Bone marrow (tissue), 2 donors: ENCODE measurements around the gene ERCC2.
"Not testable (repeated sequence)": the region's sequence is repeated elsewhere in the genome, so short reads cannot be mapped to it uniquely, and the experiment has no call there.

Source experiments
- DNase-seq, 2 donors: peaks; one replicate each; lab custom pipeline; 2025; lab: John Stamatoyannopoulos, UW

The ERCC2 gene

DNA sequence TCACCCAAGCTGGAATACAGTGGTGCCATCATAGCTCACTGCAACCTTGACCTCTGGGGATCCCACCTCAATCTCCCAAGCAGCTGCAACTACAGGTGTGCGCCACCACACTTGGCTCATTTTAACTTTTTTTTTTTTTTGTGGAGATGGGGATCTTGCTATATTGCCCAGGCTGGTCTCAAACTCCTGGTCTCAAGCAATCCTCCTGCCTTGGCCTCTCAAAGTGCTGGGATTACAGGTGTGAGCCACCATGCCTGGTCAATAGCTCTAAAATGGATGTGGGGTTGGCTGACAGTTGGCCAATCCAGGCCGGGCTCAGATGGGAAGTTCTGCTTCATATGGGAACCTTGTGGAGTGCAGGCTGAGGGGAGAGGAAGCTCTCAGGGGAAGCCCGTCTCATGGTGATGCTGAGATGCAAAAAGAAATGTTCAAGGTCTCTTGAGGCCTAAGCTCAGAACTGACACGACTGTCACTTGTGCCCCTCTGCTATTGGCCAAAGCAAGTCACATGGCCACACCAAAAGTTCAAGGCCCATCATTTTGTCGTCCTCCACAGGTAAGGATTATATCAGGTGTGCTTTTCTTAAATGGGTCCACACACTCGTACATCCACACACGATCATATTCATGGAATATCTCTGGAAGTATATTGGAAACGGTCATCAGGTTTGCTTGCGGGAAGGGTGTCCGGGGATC lies 36.6 kb downstream of the ERCC2 start:
- no peak for DNase-seq

DNA sequence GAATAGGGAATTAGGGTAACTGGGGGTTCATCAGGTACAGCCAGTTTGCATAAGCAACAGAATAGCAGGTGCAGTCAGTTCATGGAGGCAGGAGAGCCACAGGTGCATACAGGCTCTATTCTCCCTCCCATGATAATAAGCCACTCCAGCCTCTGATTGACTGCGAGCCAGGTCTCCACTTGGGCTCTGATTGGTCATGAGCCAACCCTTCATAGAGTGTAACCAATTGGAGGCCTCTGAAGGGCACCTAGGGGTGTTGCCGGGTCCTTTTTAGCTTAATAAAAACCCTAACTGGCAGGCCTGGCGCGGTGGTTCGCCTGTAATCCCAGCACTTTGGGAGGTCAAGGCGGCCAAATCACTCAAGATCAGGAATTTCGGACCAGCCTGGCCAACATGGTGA lies 39.0 kb downstream of the ERCC2 start:
- DNase-seq, result no peak

DNA sequence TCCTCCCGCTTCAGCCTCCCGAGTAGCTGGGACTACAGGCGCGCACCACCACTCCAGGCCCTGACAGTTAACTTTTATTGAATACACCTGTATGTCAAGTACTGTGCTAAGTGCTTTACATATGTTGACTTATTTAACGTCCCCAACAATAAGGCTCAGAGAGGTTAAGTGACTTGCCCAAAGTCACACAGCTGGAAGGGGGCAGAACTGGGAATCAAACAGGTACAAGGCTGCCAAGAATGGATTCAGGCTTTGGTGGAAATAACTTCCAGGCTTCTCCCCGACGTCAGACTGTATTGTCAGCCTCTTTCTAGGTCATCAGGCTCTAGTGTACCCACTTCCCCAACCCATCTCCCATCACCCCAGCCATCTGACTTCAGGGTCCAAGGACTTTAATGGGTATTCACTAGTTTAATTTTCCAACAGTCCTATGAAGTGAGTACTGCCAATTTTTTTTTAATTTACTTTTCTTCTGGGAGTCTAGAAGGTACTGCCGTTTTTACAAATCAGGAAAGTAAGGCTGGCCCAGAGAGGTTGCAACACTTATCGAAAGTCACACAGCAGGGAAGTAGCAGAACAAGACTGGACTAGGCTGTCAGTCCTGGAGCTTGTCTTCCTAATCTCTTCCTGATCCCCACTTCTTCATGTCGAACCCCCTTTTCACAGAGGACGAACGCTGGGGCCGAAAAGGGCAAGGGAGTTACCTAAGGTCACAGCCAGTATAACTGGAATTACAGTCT lies 42.8 kb downstream of the ERCC2 start:
- no peak for DNase-seq

DNA sequence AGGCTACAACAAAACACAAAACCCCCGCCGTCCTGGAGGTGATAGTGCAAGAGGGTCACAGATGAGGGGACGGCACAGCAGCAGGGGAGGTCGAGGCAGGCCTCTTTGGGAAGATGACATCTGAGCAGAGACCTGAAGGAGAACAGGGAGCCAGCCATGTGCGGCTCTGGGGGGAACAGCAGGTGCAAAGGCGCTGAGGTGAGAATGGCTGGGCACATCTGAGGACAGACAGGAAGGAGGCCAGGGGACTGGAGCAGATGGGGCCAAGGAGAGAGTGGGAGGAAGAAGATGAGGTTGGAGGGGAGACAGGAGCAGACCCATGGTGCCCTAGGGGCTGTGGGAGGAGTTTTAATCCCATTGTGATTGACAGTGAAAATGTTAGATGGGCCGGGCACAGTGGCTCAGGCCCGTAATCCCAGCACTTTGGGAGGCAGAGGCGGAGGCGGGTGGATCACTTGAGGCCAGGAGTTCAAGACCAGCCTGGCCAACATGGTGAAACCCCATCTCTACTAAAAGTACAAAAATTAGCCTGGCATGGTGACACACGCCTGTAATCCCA lies 45.9 kb downstream of the ERCC2 start:
- DNase-seq, result no peak

DNA sequence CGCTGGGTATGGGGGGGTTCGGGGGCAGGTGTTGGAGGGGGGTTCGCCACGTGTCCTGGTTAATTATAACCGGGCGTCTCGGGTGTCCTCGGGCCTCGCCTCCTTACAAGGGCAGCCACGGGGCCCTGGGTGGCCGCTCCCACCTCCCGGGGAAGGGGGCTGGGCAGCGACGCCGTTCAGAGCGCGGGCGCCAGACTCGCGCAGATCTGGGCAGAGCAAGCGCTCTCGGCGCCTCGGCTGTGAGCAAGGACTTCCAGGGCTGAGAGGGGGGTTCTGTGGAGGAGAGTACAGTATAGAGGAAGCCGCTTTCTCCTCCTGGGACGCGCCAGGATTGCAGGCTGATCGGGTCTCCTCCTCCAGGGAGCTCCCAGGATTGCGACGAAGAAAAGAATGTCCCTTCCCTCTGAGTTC lies 46.7 kb downstream of the ERCC2 start:
- no peak for DNase-seq

DNA sequence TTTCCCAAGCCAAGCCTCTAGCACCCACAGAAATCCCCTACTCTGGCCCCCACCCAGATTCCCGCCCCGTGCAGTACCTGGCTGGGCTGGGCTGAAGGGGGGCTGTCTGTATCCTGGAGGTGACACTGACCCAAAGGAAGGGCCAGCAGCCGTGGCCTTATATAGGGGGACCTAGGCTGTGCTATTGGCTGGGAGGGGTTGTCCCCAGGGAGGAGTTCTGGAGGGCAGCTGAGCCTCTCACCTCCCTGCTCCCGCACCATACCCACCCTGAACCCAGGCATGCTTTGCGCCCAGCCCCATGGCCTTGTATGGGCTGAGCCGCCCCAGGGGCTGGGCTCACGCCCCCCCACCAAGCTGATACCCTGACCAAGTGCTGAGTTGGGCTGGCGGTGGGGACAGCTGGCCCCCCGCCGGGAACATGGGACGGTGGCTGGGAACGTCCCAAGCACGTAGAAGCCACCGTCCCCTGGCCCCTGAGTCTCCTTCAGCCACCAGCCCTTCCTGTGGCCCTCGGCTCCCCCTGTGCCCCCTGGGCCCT lies 47.6 kb downstream of the ERCC2 start, which contains the start of gene CKM:
Gene CKM (minus strand): TSS at position 132 of the 538 bp plus-strand sequence. CDS start 3,162 bp downstream, outside the sequence.
- DNase-seq, result no peak

DNA sequence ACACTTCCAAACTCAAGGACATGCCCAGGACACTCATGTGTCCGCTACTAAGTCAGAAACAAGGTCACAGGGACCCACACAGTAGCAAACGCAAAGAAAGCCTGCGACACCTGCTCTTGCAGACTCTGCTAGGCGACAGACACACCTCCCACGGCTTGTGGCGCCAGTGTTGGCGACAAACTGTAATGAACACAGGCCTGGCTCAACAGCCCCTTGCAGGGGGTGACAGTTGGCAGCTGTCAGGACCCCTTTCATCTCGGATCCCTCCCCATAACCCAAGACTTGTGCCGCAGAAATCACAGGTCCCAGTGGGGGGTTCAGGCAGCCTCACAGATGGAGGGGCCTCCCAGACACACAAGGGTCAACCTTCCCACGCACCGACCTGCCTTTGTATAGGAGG lies 48.1 kb downstream of the ERCC2 start:
- no peak for DNase-seq

DNA sequence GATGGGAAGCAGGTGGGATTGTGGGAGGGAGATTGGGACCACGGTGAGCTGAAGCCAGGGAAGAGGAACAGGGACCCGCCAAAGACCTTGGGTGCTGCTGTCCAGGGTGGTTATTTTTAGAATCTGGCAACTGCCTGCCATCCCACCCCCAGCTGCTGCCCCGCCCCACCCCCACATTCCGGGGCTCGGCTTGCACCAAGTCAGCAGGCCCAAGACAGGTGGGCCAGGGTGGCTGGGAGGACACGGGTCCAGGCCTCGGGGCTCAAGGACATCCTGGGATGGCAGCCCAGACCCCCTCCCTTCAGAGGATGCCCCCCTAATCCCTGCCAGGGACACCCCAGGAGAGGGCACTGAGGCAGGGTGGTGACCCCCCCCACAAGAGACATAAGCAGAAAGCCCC lies 48.5 kb downstream of the ERCC2 start:
- DNase-seq, result no peak

DNA sequence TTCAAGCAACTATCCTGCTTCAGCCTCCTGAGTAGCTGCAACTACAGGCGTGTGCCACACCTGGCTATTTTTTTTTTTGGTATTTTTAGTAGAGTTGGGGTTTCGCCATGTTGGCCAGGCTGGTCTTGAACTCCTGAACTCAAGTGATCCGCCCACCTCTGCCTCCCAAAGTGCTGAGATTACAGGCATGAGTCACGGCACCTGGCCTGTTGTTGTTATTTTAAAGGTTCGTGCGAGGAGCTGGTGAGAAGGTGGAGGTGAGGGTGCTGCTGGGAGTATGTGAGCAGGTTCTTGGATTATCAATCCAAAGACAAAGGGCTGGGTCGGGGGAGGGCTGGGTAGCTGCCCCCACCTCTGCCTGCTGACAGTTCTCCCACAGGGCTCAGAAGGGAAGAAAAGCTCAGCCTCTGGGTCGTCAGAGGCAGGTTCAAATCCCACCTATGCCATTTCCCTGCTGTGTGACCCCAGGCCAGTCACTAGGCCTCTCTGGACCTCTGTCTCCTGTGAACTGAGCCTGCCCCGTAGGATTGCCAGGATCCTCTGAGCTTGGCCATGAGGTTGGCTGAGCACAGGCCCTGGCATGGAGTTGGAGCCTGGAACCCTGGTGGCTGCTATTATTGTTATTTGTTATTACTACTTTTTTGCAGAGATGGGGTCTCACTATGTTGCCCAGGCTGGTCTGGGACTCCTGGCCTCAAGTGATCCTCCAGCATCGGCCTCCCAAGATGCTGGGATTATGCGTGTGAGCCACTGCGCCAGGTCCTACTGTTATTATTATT lies 49.2 kb downstream of the ERCC2 start:
- DNase-seq, result no peak

DNA sequence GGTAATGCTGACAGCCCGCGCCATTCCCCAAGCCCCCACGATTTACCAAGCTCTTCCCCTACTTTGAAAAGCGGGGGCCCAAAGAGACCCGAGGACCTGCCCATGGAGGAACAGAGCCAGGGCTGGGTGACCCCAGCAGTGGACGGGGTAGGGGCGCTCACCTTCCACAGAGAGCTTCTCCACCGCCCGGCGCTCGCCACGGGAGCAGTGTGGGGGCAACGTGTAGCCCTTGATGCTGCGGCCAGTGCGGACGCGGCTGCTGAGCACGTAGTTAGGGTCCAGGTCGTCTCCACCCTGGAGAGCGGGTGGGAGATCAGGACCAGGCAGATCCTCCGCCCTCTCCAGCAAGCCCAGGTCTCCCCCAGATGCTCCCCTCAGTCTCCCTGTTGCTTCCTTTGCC lies 55.1 kb downstream of the ERCC2 start:
- DNase-seq, result no peak

DNA sequence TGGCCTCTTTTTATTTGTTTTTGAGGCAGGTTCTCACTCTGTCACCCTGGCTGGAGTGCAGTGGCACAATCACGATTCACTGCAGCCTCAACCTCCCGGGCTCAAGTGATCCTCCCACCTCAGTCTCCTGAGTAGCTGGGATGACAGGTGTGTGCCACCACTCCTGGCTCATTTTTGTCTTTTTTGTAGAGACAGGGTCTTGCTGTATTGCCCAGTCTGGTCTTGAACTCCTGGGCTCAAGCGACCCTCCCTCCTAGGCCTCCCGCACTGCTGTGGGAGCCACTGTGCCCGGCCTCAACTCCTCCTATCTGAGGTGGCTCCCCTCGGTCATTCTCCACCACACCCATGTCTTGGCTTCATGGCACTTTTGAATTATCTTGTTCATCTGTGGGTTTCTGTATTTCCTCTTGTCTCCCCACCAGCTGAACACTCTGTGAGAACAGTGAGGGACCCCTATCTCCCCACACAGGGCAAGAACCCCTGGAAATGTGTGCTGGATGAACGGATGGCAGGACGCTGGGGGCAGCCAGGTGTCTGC lies 55.6 kb downstream of the ERCC2 start:
- no peak for DNase-seq

DNA sequence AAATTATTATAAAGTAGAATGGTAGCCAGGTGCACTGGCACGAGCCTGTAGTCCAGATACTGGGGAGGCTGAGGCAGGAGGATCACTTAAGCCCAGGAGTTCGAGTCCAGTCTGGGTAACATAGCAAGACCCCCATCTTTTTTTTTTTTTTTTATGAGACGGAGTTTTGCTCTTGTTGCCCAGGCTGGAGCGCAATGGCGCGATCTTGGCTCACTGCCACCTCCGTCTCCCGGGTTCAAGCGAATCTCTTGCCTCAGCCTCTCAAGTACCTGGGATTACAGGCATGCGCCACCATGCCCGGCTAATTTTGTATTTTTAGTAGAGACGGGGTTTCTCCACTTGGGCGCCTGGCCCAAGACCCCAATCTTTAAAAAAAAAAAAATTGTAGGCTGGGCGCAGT lies 58.1 kb downstream of the ERCC2 start:
- DNase-seq, result not testable (repeated sequence)

DNA sequence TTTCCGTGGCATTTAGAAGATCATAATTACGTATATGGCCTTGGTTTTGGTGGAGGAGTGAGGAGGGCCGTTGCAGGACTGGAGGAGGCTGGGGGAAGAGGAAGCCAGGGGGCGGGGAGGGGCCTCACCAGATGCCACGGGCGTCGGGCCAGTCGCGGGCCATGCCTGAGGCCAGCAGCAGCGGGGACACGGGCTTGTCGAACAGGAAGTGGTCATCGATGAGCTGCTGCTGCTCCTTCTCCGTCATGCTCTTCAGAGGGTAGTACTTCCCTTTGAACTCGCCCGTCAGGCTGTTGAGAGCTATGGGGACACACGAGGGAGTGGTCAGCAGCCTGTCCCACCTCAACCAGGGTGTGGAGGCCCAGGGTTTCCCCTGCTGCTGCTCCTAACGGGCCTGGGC lies 58.8 kb downstream of the ERCC2 start:
- no peak for DNase-seq

DNA sequence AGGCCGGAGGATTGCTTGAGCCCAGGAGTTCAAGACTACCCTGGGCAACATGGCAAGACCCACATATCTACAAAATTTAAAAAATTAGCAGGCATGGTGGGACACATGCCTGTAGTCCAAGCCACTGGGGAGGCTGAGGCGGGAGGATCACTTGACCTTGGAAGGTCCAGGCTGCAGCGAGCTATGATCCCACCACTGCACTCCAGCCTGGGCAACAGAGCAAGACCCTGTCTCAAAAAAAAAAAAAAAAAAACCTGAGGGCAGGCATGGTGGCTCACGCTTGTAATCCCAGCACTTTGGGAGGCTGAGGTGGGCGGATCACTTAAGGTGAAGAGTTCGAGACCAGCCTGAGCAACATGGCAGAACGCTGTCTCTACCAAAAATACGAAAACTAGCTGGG lies 61.1 kb downstream of the ERCC2 start:
- not testable (repeated sequence) for DNase-seq

DNA sequence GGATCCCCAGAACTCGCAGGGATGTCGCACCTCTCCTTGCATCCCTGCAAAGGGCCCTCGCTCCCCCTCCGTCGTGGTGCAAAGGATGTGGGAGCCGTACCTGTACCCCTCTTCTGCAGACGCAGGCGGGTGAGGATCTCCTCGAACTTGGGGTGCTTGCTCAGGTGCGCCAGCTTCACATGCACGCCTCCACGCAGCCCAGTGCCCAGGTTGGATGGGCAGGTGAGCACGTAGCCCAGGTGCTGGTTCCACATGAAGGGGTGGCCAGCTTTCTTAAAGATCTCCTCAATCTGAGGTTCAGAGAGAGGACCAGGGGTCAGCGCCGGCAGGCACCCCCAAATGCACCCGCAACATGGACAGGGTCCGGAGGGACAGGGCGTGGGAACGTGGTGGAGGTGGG lies 63.0 kb downstream of the ERCC2 start:
- DNase-seq, result no peak

DNA sequence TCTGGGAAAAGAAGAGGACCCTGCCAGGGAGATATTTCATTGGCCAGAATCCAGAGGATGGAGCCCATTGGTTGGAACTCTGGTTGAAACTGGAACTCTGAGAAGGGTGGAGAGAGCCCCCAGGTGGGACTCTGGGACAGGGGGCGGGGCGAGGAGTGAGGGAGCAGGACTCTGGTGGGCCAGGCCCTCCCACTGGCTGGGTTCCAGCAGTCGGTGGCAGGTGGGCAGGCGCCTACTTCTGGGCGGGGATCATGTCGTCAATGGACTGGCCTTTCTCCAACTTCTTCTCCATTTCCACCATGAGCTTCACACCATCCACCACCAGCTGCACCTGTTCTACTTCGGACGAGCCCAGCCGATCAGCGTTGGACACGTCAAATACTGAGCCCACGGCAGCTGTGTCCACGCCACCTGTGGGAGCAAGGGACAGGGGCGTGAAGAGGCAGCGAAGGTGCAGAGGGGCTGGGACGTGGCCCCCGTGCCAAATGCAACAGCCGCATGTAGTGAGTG lies 63.8 kb downstream of the ERCC2 start:
- no peak for DNase-seq

DNA sequence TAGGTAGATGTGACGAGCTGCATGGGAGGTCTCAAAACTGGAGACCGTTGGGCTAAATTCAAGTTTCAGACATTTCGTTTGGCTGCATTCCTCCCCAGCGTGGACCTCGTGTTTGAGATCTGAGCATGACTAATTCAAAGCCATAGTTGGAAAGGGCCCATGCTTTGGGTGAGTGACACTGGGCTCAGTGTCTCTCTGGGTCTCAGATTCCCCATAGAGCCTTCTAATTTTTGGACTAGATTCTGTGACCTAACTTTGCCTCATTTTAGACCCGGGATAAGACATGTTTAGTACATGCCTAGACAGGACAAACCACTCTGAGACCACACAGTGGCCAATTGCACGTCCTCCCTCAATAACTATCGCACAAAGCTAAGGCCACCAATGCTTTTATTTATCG lies 64.3 kb downstream of the ERCC2 start:
- no peak for DNase-seq

DNA sequence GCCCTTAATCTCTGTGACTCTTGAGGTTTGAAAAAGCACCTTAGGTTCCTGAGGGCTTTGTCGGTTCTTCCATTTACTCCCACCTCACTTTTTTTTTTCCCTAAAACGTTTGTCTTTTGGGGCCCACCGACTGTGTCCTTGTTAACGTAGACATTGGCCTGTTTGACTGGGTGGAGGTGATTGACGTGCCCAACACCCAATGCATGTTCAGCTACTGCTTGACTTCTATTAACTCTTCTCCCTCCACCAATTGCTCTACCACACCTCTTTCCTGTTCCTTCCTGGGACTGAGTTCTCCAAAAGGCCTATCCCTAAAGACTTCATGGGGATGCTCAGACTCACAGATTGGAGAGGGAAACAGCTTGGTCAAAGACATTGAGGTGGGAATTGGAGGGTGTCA lies 65.0 kb downstream of the ERCC2 start:
- no peak for DNase-seq

DNA sequence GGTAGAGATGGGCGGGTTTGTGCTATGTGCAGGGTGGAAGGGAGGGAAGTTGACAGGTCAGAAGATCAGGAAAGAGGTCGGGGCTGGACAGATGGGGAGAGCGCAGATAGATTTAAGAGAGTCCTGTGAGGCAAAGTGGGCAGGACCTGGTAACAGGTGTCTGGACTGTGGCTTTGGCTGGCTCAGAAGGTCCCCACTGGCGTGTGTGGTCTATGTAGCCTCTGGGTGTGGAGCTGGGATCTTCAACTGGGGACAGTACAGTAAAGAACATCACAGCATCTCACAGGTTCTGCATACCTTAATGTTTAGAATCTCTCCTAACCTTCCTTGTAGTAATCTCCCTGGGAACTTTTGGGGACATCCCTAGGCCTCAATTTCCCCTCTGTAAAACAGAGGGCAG lies 65.4 kb downstream of the ERCC2 start:
- DNase-seq, result no peak

DNA sequence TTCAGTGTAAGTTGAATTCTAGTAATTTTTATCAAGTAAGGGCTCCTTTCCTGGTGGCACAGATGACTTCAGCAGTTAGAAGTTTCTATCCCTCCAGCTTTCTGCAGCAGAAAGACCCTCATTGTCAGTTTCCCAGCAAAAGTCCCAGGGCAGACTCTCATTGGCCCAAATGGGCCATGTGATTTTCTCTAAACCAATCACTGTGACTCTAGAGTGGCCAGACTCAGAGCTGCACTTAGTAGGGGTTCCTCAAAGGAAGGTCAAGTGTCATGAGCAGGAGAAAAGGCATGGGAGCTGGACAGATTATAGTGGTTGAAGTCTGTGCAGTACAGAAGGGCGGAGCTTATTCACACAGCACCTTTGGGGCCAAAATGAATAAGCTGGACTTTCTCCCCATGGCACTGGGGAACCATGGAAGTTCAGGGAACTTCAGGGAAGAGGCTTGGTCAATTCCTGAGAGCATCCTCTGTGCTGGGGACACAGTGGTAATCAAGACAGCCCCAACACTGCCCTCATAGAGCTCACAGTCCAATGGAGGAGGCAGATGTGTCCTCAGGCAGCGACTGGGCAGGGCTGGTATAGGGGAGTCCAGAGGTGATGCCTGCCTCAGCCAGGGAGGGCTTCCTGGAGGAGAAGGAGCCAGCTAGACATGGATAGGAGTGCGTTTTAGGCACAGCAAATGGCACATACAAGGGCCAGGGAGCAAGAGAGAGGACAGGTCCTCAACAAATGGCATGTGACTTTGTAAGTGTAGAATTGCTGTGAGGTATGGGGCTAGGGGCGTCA lies 66.0 kb downstream of the ERCC2 start:
- no peak for DNase-seq
